Activated CD8-positive, alpha-beta memory T cell treated with anti-CD3 and anti-CD28 coated beads, Interleukin-2, amount 10 ng/mL, durations not matched to agents 7 days and 5 days (primary cell): Measurements from ENCODE around the gene SFTPA1. TPM values are rescaled to one million over a fixed set of nuclear protein-coding genes. Genes with fewer than 3 reads are reported as not detected.
"Not testable (repeated sequence)": the region's sequence is repeated elsewhere in the genome, so short reads cannot be mapped to it uniquely, and the experiment has no call there.

Experiments
- ATAC-seq: fragments of 150-1000 bp; cut with Tn5 transposase; one replicate; pipeline ENCODE4 v1.10.0; 2021; ENCODE audit warnings: moderate library complexity
- CTCF ChIA-PET: fragments of 350-600 bp; sonication (Branson Sonifier 250); formaldehyde crosslinking; loops from one replicate; lab custom pipeline; 2021; ENCODE audit warnings: antibody characterized with exemption; lab: Charles Lee
- DNase-seq: peaks from one replicate; pipeline ENCODE4 v3.0.0-alpha.2; 2020
- H3K27ac Mint-ChIP-seq: one replicate; pipeline ENCODE4 v1.8.0; 2021; ENCODE audit warnings: mild to moderate bottlenecking, mixed read lengths
- H3K27me3 Mint-ChIP-seq: one replicate; pipeline ENCODE4 v1.8.0; 2021; ENCODE audit warnings: mixed read lengths
- H3K36me3 Mint-ChIP-seq: one replicate; pipeline ENCODE4 v1.8.0; 2021; ENCODE audit warnings: mild to moderate bottlenecking, mixed read lengths
- H3K4me1 Mint-ChIP-seq: one replicate; pipeline ENCODE4 v1.8.0; 2021; ENCODE audit warnings: mixed read lengths
- H3K4me3 Mint-ChIP-seq: one replicate; pipeline ENCODE4 v1.8.0; 2021; ENCODE audit warnings: mild to moderate bottlenecking, moderate library complexity, mixed read lengths
- H3K9me3 Mint-ChIP-seq: one replicate; pipeline ENCODE4 v1.8.0; 2022; ENCODE audit warnings: low read depth, mixed read lengths
- total RNA-seq, 2 experiments: library from RNA; stranded (reverse); gene quantifications; one replicate each; pipeline ENCODE4 v1.2.3, GENCODE V29; 2021

The SFTPA1 gene
- total RNA-seq: not detected

DNA sequence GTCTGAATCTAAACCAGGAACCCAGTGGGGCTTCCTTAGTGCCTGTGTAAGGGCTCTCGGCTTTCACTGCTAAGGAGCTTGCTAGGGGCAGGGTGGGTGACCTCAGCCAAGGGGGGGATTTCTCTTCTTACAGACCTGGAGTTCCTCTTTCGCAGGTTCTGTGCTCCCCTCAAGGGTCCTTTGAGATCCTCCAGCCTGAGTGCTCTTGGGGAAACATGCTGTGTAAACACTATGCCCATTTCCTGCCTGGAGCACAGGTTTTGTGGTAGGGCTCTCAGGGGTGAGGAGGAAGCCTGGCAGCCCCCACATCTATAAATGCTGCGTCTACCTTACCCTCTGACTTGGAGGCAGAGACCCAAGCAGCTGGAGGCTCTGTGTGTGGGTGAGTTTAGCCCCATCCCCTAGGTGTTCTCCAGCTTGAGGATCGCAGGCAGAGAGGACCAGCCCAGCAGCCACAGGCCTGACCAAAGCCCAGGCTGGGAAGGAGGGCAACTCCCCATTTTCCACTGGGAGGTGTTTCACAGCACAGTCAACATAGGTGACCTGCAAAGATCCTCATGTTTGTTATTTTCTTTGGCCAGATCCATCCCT, at the start of gene SFTPA1:
TSS of gene SFTPA1 (plus strand) at position 339 of the 591 bp plus-strand sequence. CDS start 887 bp downstream, outside the sequence.
- H3K27me3 Mint-ChIP-seq: peaks cover 8% of the 10 kb centered on the region
- DNase-seq (no peak), ATAC-seq (peak; percentile 20)
- no peak within 1 kb of the TSS for H3K27ac Mint-ChIP-seq
- no peaks in the 10 kb centered on the region for H3K36me3 Mint-ChIP-seq
- no peaks in the 10 kb centered on the region for H3K9me3 Mint-ChIP-seq
- H3K4me1 Mint-ChIP-seq: peaks cover 2% of the 10 kb centered on the region
- CTCF ChIA-PET: no interaction called here
- H3K4me3 Mint-ChIP-seq: no peak within 1 kb of the TSS

GRCh38 chr10:79561257-79561656, 49.5 kb upstream of the SFTPA1 start:
- DNase-seq (no peak), ATAC-seq (no peak)
- Mint-ChIP-seq H3K4me1 (peaks cover 5% of the 10 kb centered on the region), H3K36me3 (no peaks in the 10 kb centered on the region), H3K27ac (no peak overlapping the region), H3K27me3 (peaks cover 30% of the 10 kb centered on the region), H3K4me3 (no peak overlapping the region), H3K9me3 (no peaks in the 10 kb centered on the region)
- CTCF ChIA-PET: interaction anchor here (0.6 to 1.8 kb wide), 3 partner anchors 22 to 829 kb away, joined by 3 read pairs; no protein-coding TSS in a partner anchor

DNA sequence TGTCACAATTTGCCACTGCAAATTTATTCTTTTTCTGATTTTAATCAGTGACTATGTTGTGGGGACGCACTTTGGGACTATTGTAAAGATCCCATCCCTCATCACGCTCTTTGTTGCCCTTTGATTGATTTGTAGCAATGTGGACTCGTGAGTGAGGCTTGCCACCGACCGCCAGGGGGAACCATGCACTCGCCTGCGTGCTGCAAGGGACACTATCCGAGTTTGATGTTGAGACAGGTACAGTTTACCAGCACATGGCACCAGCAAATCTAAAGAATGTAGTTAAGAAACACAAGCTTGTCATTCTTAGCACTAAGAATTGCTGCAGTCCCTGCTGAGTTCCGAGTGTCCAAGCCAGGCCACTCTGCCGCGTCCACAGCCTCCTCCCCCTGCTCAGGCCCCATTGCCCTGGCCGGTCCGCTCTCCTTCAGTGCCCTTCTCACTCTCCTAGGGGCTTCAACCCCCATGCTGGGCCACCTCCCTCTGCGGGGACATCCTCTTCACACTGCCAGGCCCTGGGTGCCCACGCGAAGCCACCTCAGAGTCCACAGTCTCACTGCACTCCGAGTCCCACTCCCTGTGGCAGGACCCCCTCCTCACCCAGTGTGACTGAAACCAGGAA, 48.5 kb upstream of the SFTPA1 start:
- peak; percentile 92 for ATAC-seq
- Mint-ChIP-seq H3K4me3 (no peak overlapping the region), H3K36me3 (peaks cover 1% of the 10 kb centered on the region), H3K4me1 (peaks cover 5% of the 10 kb centered on the region), H3K9me3 (no peaks in the 10 kb centered on the region), H3K27me3 (peaks cover 38% of the 10 kb centered on the region), H3K27ac (no peak overlapping the region)
- CTCF ChIA-PET: interaction anchor here (0.7 to 0.8 kb wide), 4 partner anchors 9 to 368 kb away, joined by 3 to 6 read pairs (median 4); no protein-coding TSS in a partner anchor
- peak; percentile 84 for DNase-seq

DNA sequence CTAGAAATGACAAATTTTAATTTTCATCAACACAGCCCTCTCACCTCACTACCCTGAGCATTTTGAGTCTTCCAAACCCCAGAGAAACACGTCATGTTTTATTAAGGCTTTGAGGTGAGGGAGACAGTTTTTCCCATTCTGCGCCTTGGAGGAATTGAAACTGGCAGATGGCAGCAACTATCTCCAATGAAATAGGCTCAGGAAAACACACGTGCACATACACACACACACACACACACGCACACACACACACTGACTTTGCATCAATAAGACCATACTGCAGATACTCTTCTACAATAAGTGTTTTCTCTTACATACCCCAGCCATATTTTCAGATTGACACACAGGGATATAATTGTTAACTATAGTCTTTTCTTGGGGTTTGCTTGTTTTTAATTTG, 47.3 kb upstream of the SFTPA1 start:
- H3K4me1 Mint-ChIP-seq: peaks cover 5% of the 10 kb centered on the region
- DNase-seq: no peak
- ATAC-seq: no peak
- no peak overlapping the region for H3K4me3 Mint-ChIP-seq
- H3K27me3 Mint-ChIP-seq: peaks cover 41% of the 10 kb centered on the region
- H3K27ac Mint-ChIP-seq: no peak overlapping the region
- peaks cover 1% of the 10 kb centered on the region for H3K36me3 Mint-ChIP-seq
- CTCF ChIA-PET: interaction anchor here (0.7 to 1.2 kb wide), 2 partner anchors 14 to 26 kb away, joined by 3 to 4 read pairs; no protein-coding TSS in a partner anchor
- H3K9me3 Mint-ChIP-seq: no peaks in the 10 kb centered on the region

GRCh38 chr10:79570624-79571023, 40.1 kb upstream of the SFTPA1 start:
- H3K36me3 Mint-ChIP-seq, ATAC-seq, H3K4me1 Mint-ChIP-seq, H3K27ac Mint-ChIP-seq, CTCF ChIA-PET, H3K9me3 Mint-ChIP-seq, DNase-seq, H3K4me3 Mint-ChIP-seq: not testable (repeated sequence)
- H3K27me3 Mint-ChIP-seq: peaks cover 79% of the 10 kb centered on the region

DNA sequence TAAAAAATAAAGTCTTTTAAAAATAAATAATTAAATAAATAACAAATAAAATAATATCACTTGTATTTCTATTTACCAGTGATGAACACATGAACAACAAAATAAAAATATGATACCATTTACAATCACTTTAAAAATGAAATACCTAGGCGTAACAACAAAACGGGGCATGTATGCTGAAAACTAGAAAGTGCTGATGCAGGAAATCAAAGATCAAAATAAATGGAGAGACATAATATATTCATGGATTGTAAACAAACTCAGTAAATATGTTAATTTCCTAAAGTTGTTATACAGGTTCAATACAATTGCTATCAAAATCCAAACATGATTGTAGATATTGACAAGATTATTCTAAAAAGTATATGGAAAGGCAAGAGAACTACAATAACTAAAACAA, 31.4 kb upstream of the SFTPA1 start:
- ATAC-seq (no peak), DNase-seq (no peak)
- H3K9me3 Mint-ChIP-seq: no peaks in the 10 kb centered on the region
- peaks cover 17% of the 10 kb centered on the region for H3K4me1 Mint-ChIP-seq
- CTCF ChIA-PET: no interaction called here
- no peak overlapping the region for H3K4me3 Mint-ChIP-seq
- H3K27me3 Mint-ChIP-seq: peaks cover 50% of the 10 kb centered on the region
- no peak overlapping the region for H3K27ac Mint-ChIP-seq
- peaks cover 3% of the 10 kb centered on the region for H3K36me3 Mint-ChIP-seq

GRCh38 chr10:79581044-79581443, 29.7 kb upstream of the SFTPA1 start:
- no peak overlapping the region for H3K27ac Mint-ChIP-seq
- CTCF ChIA-PET: no interaction called here

DNA sequence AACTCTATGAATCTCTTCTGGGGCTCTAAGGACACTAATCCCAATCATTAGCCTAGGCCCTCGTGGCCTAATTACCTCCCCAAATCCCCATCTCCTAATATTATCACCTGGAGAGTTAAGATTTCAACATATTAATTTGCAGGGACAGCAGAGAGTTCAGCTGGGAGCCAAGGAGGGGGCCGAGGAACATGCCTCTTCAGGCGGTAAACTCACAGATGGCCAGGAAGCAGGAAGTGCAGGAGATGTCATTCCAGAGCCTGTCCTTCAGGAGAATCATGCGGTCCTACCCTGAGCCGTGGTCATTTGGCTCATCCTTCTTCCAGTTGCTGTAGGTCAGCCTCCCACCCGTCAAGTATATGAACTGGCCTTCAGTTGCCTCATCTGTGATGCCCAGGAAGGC, 28.6 kb upstream of the SFTPA1 start:
- H3K36me3 Mint-ChIP-seq: peaks cover 3% of the 10 kb centered on the region
- no peak overlapping the region for H3K4me3 Mint-ChIP-seq
- no peaks in the 10 kb centered on the region for H3K9me3 Mint-ChIP-seq
- H3K27ac Mint-ChIP-seq: no peak overlapping the region
- no peak for ATAC-seq
- DNase-seq: no peak
- H3K4me1 Mint-ChIP-seq: peaks cover 17% of the 10 kb centered on the region
- CTCF ChIA-PET: no interaction called here
- H3K27me3 Mint-ChIP-seq: peaks cover 48% of the 10 kb centered on the region

More at GRCh38 chr10:79581044-79581443, 29.7 kb upstream of the SFTPA1 start:
- no peak for DNase-seq
- no peak for ATAC-seq
- Mint-ChIP-seq H3K4me1 (peaks cover 17% of the 10 kb centered on the region), H3K27me3 (peaks cover 49% of the 10 kb centered on the region), H3K9me3 (no peaks in the 10 kb centered on the region), H3K4me3 (no peak overlapping the region), H3K36me3 (peaks cover 3% of the 10 kb centered on the region)

DNA sequence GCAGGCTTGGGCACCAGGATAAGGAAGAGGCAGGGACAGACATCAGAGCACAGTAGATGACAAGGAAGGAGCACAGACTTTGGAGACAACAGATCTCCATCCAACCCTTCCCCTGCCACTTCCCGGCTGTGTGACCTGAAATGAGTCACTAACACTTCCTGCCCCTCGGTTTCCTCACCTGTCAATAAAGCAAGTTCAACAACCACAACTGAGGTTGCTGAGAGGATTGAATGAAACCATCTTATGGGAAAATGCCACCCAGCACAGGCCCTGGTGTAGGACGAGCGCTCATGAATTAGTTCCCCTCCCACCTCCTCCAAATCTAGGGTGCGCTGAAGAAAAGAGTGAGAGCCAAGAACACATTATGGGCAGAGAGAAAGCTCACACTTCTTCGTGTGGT, 27.8 kb upstream of the SFTPA1 start:
- ATAC-seq (peak; percentile 61), DNase-seq (peak; percentile 58)
- Mint-ChIP-seq H3K4me1 (peaks cover 17% of the 10 kb centered on the region), H3K27me3 (peaks cover 43% of the 10 kb centered on the region)
- H3K27ac Mint-ChIP-seq, CTCF ChIA-PET, H3K36me3 Mint-ChIP-seq, H3K4me3 Mint-ChIP-seq, H3K9me3 Mint-ChIP-seq: not testable (repeated sequence)

GRCh38 chr10:79583488-79584024, 27.2 kb upstream of the SFTPA1 start:
- no peak overlapping the region for H3K4me3 Mint-ChIP-seq
- H3K36me3 Mint-ChIP-seq: peaks cover 3% of the 10 kb centered on the region
- ATAC-seq (no peak), DNase-seq (no peak)
- no peak overlapping the region for H3K27ac Mint-ChIP-seq
- CTCF ChIA-PET: no interaction called here
- H3K4me1 Mint-ChIP-seq: peaks cover 17% of the 10 kb centered on the region
- no peaks in the 10 kb centered on the region for H3K9me3 Mint-ChIP-seq
- H3K27me3 Mint-ChIP-seq: peaks cover 44% of the 10 kb centered on the region

DNA sequence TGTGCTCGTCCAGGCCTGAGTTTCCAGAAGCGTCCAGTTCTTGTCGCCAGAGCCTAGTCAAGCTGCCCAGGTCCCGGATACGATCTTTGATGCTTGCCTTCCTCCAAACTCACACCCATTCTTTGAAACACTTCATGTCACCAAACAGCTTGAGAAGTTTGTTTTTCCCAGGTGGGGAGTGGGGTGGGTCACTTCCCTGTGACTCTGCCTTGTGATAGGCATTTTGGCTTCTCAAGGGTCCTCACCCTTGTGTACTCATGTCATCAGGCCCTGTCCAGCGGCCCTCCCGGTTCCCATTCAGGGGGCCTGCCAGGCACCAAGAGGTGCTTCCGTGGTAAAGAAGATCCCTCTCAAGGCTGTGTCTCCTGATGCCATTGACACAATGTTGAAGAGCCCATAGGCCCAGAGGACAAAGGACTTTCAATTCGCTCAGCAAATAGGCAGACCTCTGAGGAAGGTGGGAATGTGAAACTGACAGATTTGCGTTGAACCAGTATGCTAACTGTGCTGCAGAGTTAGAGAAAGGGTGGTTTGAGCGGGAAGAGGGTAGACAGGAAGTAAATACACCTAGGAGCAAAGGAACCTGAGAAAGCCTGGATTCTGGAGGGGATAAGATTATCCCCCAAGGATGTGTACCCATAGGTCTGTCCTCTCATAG, 24.7 kb upstream of the SFTPA1 start:
- CTCF ChIA-PET: interaction anchor here (1.3 kb wide), 1 partner anchor 391 kb away, joined by 3 read pairs; no protein-coding TSS in a partner anchor
- Mint-ChIP-seq H3K27ac (no peak overlapping the region), H3K36me3 (peaks cover 2% of the 10 kb centered on the region), H3K4me3 (no peak overlapping the region), H3K27me3 (peaks cover 51% of the 10 kb centered on the region), H3K4me1 (peaks cover 11% of the 10 kb centered on the region), H3K9me3 (no peaks in the 10 kb centered on the region)
- DNase-seq: no peak
- no peak for ATAC-seq

DNA sequence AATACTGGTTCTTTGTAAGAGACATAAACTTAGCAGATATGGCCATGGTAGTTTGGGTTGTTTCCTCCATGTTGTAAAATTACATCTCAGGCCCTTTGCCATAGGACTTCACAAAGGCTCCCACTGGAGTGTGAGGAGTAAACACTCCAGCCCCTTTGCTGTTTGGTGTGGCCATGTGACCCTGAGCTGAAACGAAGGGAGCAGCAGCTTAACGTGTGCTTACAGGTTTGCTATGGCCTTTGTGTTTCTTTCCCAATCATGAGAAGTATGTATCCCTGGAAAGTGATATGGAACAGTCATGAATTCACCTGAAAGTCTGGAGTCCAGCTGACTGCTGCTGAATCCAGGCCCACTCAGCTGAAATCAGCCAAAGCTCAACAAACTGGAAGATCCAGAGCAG, 23.8 kb upstream of the SFTPA1 start:
- Mint-ChIP-seq H3K36me3 (no peaks in the 10 kb centered on the region), H3K4me1 (peaks cover 8% of the 10 kb centered on the region), H3K27me3 (peaks cover 56% of the 10 kb centered on the region), H3K9me3 (no peaks in the 10 kb centered on the region), H3K27ac (no peak overlapping the region), H3K4me3 (no peak overlapping the region)
- DNase-seq: no peak
- ATAC-seq: no peak
- CTCF ChIA-PET: interaction anchor here (1.3 kb wide), 1 partner anchor 391 kb away, joined by 3 read pairs; no protein-coding TSS in a partner anchor

DNA sequence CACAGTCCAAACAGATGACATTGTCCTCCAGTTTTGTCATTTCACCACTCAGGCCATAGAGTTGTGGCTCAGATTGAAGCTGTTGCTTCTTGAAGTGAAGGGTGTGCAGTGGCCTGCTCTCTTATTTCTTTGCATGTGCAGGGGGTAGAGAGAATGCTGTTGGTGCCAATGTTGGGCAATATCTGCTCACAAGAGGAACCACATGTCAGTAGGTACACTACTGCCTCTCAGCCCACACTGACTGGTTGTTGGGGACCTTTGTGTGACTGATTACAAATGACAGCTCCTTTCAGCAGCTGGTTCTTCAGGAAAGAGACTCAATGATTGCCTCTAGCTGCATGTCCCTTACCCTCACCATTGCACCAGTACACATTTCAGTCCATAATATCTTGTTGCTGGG, 21.9 kb upstream of the SFTPA1 start:
- Mint-ChIP-seq H3K9me3 (no peaks in the 10 kb centered on the region), H3K36me3 (no peaks in the 10 kb centered on the region), H3K4me3 (no peak overlapping the region), H3K27ac (no peak overlapping the region), H3K4me1 (peaks cover under 1% of the 10 kb centered on the region), H3K27me3 (peaks cover 65% of the 10 kb centered on the region)
- DNase-seq (no peak), ATAC-seq (no peak)
- CTCF ChIA-PET: no interaction called here
